Hair follicular keratinocyte (primary cell): ENCODE results near the gene SLC18B1. TPM values are rescaled to one million over a fixed set of nuclear protein-coding genes. Genes with fewer than 3 reads are reported as not detected.

Experiments used
- total RNA-seq: library from RNA; depleted of rRNA; stranded (reverse); fragments of >200 nt; gene quantifications from 2 replicates; pipeline ENCODE4 v1.2.3, GENCODE V29; 2015

The SLC18B1 gene
- total RNA-seq, result 10.3 and 16.2 TPM in 2 replicates

DNA sequence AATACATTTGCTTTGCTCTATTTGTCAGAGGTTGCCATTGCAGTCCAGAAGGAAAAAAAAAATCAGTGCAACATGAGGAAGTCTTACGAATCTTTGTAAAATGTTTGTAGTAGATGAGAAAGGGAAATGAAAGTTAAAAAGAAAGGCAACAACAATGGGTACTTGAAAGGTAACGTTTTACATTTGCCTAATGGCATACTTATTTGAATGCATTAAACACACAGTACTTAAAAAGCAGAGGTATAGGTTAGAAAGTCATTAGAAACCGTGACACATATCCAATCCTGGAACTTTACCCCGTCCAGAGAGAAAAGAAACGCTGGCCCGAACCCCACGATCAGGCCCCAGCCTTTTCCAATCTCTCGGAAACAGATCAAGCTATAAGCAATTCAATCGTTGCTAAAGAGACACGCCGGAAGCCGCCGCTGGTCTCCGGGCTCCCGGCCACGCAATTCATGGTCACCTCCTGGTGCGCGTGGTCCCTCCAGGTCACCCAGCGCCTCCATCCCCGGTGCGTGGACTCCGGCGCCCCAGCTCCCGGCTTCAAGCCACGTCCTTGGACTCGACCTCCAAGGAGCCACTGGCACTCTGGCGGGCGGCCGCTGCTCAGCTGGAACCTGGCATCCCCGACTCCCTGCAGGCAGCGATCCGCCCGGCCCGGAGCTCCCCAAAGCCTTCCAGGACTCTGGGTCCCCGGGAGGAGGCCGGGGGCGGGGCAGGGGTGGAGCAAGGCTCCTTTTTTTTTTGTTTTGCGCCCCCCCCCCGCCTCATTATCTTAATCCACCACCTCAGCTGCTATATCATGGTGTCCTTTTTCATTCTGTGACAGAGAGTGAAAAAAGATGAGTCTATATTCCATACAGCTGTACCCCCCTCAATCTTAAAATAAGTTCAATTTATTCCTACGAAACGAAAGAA lies at the start of gene SLC18B1:
Gene SLC18B1, minus strand, starts transcription at position 687 of the 918 bp plus-strand sequence. Its CDS starts 181 bp downstream, at position 506.

Other genes with a start within 250 kb of the SLC18B1 start
- gene TAAR8, start 246.0 kb downstream of the SLC18B1 start, total RNA-seq, result not detected in 2 replicates
- not detected in 2 replicates for gene TAAR6, start 228.3 kb downstream of the SLC18B1 start, total RNA-seq
- gene TAAR5, start 208.9 kb downstream of the SLC18B1 start, total RNA-seq, result not detected in 2 replicates
- gene TAAR2, start 174.4 kb downstream of the SLC18B1 start, total RNA-seq, result not detected in 2 replicates
- not detected in 2 replicates for gene TAAR1, start 139.5 kb downstream of the SLC18B1 start, total RNA-seq
- 0.46 and 0.70 TPM in 2 replicates for gene VNN1, start 84.6 kb downstream of the SLC18B1 start, total RNA-seq
- not detected in 2 replicates for gene VNN2, start 40.7 kb downstream of the SLC18B1 start, total RNA-seq
- gene RPS12, start 15.9 kb upstream of the SLC18B1 start, total RNA-seq, result 3,386 and 3,476 TPM in 2 replicates